Measurements from ENCODE around the gene SLC25A21.

DNA sequence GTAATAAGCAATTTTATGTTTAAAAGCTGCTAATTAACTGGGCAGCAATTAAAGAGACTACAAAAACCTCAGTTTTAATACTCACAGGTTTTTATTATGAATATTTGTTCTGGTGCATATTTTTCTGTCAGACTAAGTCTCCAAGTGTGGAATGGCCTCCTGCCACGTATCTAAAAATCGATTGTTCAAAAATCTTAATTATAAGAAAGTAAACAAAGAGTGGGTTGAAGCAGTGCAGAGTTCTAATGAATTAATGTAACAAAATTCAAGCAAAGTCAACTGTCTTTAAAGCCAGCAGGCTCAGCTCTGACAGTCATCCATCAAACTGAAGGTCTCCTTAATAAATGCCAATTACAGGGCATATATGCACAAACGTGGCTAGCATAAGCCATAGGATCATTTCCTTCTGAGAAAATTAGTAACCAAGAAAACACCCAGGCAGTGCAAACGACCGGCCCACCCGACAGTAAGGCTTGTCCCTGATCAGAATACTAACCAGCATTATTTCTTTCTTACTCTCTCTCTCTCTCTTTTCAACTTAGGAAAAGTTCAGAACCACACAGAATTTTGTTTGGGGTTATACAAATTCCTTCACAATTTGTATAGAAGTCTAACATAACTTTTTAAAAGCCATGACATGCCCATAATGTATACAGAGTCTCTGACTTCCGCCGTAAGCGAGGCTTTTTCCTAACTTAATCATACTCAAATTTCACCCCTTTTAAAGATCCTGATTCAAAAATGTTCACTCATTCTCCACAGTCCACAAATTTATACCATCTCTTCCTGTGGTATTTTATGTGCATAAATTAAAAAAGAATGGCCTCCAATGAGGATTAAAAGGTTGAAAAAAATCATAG lies 83.8 kb downstream of the SLC25A21 start:
- TF ChIP-seq ZFX (CRISPR knock-in tag; IDR thresholded peaks at IDR 0.05; ENCODE audit: low read depth): no peak
- TF ChIP-seq MXI1 (IDR thresholded peaks at IDR 0.05; ENCODE audit: borderline replicate concordance, low read depth, low read length): no peak
- TF ChIP-seq, protein P1, sequence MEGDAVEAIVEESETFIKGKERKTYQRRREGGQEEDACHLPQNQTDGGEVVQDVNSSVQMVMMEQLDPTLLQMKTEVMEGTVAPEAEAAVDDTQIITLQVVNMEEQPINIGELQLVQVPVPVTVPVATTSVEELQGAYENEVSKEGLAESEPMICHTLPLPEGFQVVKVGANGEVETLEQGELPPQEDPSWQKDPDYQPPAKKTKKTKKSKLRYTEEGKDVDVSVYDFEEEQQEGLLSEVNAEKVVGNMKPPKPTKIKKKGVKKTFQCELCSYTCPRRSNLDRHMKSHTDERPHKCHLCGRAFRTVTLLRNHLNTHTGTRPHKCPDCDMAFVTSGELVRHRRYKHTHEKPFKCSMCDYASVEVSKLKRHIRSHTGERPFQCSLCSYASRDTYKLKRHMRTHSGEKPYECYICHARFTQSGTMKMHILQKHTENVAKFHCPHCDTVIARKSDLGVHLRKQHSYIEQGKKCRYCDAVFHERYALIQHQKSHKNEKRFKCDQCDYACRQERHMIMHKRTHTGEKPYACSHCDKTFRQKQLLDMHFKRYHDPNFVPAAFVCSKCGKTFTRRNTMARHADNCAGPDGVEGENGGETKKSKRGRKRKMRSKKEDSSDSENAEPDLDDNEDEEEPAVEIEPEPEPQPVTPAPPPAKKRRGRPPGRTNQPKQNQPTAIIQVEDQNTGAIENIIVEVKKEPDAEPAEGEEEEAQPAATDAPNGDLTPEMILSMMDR (CRISPR knock-in tag; IDR thresholded peaks at IDR 0.05): no peak
- TF ChIP-seq, protein P2, sequence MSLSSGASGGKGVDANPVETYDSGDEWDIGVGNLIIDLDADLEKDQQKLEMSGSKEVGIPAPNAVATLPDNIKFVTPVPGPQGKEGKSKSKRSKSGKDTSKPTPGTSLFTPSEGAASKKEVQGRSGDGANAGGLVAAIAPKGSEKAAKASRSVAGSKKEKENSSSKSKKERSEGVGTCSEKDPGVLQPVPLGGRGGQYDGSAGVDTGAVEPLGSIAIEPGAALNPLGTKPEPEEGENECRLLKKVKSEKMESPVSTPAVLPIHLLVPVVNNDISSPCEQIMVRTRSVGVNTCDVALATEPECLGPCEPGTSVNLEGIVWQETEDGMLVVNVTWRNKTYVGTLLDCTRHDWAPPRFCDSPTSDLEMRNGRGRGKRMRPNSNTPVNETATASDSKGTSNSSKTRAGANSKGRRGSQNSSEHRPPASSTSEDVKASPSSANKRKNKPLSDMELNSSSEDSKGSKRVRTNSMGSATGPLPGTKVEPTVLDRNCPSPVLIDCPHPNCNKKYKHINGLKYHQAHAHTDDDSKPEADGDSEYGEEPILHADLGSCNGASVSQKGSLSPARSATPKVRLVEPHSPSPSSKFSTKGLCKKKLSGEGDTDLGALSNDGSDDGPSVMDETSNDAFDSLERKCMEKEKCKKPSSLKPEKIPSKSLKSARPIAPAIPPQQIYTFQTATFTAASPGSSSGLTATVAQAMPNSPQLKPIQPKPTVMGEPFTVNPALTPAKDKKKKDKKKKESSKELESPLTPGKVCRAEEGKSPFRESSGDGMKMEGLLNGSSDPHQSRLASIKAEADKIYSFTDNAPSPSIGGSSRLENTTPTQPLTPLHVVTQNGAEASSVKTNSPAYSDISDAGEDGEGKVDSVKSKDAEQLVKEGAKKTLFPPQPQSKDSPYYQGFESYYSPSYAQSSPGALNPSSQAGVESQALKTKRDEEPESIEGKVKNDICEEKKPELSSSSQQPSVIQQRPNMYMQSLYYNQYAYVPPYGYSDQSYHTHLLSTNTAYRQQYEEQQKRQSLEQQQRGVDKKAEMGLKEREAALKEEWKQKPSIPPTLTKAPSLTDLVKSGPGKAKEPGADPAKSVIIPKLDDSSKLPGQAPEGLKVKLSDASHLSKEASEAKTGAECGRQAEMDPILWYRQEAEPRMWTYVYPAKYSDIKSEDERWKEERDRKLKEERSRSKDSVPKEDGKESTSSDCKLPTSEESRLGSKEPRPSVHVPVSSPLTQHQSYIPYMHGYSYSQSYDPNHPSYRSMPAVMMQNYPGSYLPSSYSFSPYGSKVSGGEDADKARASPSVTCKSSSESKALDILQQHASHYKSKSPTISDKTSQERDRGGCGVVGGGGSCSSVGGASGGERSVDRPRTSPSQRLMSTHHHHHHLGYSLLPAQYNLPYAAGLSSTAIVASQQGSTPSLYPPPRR (CRISPR knock-in tag; IDR thresholded peaks at IDR 0.05; ENCODE audit: borderline replicate concordance): no peak
- no peak for TF ChIP-seq MATR3 (CRISPR knock-in tag; IDR thresholded peaks at IDR 0.05)
- TF ChIP-seq, protein P3, sequence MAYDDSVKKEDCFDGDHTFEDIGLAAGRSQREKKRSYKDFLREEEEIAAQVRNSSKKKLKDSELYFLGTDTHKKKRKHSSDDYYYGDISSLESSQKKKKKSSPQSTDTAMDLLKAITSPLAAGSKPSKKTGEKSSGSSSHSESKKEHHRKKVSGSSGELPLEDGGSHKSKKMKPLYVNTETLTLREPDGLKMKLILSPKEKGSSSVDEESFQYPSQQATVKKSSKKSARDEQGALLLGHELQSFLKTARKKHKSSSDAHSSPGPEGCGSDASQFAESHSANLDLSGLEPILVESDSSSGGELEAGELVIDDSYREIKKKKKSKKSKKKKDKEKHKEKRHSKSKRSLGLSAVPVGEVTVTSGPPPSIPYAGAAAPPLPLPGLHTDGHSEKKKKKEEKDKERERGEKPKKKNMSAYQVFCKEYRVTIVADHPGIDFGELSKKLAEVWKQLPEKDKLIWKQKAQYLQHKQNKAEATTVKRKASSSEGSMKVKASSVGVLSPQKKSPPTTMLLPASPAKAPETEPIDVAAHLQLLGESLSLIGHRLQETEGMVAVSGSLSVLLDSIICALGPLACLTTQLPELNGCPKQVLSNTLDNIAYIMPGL (CRISPR knock-in tag; IDR thresholded peaks at IDR 0.05; ENCODE audit: borderline replicate concordance in 1 of 2, low read depth in 1 of 2): no peak
- no peak for TF ChIP-seq ZNF549 (CRISPR knock-in tag; IDR thresholded peaks at IDR 0.05)
- TF ChIP-seq ZC3H4 (CRISPR knock-in tag; IDR thresholded peaks at IDR 0.05; ENCODE audit: borderline replicate concordance): no peak
